NCI-H2081 treated with DMSO at 0.1 percent for 48 hours (cell line): ENCODE measurements around the gene HERC4.
"Not testable (repeated sequence)": the region's sequence is repeated elsewhere in the genome, so short reads cannot be mapped to it uniquely, and the experiment has no call there.

Experiments
- DNase-seq: peaks from one replicate; lab custom pipeline; 2025; lab: John Stamatoyannopoulos, UW

Gene HERC4

DNA sequence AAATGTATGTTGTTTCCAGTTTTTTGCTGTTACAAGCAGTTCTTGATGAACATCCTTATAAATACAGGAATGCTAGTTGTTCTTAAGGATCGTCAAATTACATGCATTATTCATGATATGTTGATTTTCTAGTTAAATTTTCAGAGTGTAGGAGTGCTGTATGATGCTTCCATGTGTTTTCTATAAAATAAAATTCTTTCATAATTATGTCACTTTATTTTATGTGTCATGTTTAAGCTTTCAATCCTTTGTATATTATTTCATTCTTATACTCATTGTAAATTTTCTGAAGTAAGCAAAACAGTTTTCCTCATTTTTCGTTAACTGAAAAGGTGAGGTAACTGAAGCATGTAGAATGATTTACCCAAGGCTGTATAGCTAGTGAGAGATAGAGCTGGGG is 17.4 kb upstream of the HERC4 start:
- no peak for DNase-seq

DNA sequence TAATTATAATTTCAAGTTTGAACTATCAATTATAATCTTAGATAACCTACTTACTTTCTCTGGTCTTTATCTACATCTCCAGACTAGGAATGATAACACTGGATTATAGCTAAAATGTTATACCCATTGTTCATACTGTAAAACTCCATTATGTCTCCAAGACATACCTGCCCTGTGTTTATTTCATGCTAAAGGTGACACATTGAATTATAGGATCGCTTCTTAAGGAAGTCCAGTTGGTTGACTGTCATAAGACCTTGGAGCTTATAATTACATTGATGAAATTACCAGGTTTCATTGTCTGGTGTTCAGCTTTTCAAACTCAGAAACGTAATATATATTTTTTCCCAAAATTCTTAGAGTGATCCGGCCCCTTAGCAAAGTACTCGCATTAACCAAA is 15.5 kb upstream of the HERC4 start:
- DNase-seq: no peak

DNA sequence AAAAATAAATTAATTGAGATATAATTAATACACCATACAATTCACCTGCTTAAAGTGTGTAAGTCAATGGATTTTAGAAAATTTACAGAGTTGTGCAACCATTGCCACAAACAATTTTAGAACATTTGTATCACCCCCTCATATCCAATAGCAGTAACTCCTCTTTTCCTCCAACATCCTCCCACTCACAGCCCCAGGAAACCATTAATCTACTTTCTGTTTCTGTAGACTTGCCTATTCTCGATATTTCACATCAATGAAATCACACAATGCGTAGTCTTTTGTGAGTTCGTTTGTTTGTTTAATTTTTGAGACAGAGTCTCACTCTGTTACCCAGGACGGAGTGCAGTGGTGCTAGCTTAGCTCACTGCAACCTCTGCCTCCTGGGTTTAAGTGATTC is 13.7 kb upstream of the HERC4 start:
- DNase-seq: no peak

DNA sequence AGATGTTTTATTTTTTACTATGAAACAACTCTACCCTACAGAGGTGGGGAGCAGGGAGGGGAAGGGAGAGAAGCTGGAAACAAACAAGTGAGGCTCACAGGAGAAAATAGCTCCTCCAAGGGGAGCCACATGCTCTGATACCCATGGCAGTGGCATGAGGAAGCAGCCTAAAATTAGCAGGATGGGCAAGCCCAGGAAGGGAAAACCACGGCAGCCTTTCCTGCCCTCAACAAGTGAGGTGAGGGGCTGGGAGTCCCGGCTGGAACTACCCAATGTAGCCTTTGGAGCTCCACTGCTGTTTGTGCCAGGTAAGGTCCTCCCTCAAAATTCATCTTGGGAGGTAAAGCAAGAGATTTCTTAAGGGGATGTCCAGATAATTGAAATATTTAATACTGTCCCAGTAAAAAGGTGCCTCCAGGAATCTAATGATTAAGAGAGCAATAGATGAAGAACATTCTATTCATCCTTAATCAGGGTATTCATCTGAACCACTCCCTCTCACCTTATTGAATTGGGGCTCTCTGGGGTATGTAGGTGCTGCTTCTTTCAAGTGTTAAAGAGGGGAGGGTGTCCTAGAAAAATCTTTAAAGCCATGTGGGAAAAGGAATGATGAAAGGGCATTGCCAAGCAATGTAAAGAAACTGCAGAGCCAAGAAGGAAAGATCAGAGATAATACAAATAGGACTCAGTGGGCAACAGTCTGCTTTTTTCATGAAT is 12.8 kb upstream of the HERC4 start:
- DNase-seq: no peak

DNA sequence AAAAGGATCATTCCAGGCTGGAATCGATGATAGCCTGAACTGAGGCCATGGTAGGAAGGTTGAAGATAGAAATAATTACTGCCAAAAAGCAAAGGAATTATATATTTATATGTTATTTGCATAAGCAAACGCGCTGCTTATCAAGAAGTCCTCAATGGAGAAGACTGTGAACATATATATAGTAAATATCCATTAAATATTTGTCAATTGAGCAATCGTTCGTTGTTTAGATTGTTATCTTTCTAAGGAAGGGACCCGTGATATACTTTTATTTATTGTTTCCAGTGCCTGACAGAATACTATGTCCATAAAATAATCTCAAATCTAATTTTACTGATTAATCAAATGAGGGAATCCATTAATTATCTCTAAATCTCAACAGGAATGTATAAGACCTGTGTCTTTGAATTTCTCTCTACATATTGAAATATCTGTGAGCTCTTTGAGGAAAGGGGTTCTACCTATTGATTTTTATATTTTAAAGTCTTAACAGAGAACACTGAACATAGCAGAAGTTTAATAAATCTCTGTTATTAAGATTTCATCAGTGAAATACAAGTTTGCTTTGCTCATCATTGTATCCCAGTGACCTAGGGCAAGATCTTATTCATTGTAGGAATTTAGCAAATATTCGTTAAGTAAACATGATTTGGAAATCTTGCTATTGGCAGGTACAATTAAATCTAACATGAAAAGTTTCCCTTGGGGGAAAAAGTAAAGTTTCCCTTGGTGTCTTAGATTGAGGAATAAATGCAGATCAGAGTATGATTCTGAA is 12.0 kb upstream of the HERC4 start:
- DNase-seq: no peak

DNA sequence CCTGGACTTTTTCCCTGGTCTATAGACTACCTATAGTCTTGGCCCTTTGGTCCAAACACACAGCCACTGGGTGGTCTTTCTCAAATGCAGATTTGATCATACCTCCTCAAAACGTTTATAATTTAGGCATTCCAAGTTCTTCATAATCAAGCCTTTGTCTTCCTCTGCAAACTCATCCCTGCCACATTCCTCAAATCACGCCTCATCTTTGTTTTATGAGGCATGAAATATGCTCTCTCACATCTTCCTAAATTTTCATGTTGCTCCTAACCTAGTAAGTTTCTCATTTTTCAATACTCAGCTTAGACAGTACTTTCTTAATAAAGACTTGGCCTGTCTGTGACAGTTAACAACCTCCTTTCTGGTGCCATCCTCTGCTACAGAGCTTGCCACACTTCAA is 10.9 kb upstream of the HERC4 start:
- DNase-seq: no peak

DNA sequence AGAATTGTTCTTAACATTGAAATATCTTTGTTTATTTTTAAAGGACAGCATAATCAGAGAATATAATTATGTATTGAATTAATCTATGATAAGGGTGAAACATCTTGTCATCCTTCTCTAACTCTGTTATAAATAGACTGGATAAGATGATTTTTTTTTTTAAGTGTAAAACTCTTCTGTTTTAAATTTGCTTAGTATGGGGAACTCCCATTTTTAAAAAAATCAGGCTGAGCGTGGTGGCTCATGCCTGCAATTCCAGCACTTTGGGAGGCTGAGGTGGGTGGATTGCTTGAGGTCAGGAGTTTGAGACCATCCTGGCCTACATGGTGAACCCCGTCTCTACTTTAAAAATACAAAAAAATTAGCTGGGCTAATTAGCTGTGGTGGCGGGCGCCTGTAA is 9.4 kb upstream of the HERC4 start:
- DNase-seq: no peak

DNA sequence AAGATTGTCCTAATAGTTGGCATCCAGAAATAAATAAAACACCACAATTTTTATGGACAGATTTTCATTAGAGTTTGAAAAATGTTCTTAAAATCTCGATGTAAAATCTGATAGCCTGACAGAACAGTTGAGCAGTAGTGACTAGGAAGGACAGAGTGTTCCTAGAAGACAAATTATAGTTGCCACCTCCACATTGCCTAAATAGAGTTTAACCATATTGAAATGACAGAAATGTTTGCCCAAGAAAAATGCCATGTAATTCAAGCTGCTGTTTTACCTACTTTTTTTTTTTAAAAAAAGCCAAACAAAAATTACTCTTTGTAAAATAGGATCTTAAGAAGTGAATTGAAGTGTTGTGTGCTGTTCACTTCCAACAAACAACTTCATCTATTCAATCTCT is 8.9 kb upstream of the HERC4 start:
- DNase-seq: no peak

DNA sequence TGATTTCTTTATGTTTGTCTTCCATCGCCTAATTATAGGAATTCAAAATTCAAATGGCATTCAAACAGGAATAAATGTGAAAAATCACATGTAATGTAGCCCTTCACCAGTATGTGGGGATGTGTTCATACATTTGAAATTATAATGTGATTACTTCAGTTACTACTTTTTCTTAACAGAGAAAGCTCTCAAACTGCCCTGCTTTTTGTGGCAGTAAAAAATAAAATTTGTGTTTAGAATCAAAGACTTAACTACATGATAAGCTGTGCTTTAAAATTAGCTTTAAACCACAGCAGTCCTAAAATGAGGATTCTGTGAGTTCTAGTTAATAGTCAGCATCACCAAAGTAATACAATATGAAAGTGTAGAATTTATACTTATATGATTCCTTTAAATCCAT is 7.8 kb upstream of the HERC4 start:
- DNase-seq: no peak

DNA sequence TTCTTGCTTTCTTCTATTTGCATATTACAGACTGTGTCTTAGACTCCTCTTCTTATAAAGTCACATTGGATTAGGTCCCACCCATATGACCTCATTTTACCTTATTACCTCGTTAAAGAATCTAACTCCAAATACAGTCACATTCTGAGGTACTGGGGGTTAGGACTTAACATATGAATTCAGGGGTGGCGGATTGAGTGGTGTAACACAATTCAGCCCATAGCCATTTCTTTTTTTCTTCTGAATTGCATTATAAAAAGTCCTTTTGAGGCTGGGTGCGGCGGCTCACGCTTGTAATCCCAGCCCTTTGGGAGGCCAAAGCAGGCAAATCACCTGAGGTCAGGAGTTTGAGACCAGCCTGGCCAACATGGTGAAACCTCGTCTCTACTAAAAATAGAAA is 6.8 kb upstream of the HERC4 start:
- no peak for DNase-seq

DNA sequence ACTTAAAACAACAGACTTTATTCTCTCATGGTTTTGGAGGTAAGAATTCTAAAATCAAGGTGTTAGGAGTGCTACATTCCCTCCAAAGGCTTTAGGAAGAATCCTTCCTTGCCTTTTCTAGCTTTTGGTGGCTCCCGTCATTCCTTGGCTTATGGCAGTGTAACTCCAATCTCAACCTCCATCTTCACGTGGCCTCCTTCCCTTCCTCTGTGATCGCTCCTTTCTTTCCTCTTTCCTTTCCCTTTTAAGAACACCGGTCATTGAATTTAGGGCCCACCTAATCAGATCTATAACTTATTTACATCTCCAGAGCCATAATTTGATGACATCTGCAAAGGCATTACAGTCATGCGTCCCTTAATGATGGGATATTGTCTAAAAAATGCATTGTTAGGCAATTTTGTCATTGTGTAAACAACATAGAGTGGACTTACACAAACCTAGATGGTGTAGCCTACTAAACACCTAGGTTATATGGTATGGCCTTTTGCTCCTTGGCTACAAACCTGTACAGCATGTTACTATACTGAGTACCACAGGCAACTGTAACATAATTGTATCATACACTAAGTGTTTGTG is 5.9 kb upstream of the HERC4 start:
- no peak for DNase-seq

DNA sequence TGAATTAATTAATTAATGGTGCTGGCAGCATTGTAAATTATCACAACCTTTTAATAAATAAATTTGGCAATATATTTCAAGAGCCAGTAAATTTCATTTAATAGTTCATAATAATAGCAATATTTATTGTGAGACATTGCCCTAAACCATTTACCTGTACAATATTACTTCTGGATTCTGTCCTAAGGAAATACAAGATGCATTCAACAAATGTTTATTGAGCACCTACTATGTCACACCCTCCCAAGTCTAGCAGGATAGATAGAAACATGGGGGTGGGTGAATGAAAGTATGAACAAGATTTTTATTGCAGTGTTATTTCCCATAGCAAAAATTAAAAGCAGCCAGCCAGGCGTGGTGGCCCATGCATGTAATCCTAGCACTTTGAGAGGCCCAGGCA is 4.4 kb upstream of the HERC4 start:
- DNase-seq: no peak

DNA sequence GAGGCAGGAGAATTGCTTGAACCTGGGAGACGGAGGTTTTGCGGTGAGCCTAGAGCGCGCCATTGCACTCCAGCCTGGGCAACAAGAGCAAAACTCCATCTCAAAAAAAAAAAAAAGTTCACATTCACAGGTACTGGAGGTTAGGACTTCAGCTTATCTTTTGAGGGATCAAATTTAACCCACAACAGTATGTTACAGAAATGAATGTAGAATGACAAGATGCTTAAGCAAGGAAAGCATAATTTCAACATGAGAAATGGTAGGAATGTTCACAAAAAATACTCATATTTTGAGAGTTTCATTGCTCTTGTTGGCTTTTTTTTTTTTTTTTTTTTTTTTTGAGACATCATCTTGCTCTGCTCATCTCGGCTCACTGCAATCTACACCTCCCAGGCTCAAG is 1.9 kb upstream of the HERC4 start:
- DNase-seq: no peak

DNA sequence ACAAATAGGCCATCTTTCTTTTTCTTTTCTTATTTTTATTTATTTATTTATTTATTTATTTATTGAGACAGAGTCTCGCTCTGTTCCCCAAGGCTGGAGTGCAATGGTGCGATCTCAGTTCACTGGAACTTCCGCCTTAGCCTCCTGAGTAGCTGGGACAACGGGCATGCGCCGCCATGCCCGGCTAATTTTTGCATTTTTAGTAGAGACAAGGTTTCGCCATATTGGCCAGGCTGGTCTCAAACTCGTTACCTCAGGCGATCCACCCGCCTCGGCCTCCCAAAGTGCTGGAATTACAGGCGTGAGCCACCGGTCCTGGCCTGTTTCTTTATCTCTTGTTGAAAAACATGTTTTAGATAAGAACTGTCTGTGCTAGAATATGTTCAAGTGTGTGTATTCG is 998 bp upstream of the HERC4 start:
- not testable (repeated sequence) for DNase-seq

DNA sequence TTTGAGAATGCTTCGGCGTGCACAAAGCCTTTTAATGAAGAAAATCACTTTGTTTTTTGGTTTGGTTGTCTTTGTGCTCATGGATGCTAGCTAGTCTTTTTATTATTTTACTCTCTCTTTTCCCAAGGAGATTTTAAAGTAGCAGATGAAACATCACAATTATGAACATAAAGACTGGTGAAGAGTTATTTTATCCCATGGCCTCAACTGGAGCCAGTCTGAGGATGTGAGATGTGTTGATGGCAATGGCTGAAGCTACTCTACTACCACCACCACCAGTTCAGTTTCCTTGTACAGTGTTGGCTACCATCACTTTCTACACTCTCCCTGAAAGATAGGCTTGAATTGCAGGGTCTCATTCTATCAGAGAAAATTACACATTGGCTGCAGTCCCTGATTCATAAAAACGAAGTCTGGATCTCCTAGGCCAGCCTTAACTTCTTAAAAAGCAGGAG is 494 bp upstream of the HERC4 start:
- no peak for DNase-seq

DNA sequence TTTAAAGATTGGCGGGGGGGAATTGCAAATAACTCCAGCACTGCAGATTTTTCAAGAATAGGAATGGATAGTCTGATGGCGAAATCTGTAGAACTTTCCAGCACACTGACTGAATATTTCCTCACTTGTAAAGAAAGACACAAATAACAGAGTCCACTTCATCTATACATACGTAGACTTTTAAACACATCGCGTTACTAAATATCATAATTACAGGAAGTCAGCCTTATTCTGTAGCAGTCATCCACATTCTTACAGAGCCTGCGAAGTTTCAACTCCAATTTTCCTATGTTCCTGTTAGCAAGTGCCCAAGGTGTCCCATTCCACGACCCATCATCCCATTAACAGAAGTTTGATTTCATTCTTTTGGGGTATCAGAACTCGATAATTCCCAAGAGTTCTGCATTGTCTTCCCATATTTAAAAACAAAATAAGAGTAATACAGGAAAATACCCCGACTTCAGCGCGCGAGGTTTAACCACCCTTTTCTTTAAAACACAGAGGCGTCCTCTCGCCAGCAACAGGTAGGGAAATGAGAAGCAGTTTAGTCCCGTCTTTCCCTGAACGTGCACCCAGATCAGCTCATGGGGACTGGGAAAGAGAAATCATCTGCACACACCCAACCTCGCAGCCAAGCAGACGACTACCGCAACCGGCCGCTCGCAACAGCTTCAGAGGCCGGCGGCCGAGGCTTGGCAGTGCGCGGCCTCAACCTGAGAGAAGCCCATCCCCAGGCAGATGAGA is 880 bp downstream of the HERC4 start:
- DNase-seq: no peak

DNA sequence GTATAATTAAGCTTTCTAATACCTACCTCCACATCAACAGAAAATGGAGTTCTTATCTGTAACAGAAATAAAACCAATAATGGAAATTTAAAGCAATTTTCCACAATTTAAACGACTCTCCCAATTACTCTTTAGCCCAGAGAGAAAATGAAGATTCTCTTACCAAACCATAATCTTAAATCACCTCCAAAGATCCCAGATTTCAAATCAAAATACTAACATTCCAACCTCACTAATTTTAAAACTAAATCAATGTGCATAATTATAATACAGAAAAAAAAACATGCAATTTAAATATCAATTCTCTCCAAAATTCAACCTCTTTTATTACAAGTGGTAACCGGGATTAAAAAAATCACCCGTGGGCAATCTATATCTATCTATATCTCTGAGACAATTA is 1.5 kb downstream of the HERC4 start:
- DNase-seq: no peak

DNA sequence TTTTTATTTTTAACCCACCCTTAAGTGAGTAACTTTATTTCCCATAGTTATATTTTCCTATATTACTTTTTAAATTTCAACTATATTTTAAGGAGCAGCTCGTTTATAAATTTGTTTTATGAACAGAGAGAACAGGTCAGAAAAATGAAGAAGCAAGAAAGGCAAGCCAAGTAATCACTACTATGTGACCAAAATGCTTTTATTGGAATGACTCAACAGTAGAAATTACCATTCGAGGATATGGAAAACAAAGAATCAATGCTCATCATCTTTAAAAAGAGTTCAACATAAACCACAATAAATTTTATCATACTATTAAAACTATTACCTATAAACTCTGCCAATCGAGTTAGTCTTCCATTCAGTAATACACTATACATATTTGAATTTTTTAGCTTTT is 7.6 kb downstream of the HERC4 start:
- no peak for DNase-seq

DNA sequence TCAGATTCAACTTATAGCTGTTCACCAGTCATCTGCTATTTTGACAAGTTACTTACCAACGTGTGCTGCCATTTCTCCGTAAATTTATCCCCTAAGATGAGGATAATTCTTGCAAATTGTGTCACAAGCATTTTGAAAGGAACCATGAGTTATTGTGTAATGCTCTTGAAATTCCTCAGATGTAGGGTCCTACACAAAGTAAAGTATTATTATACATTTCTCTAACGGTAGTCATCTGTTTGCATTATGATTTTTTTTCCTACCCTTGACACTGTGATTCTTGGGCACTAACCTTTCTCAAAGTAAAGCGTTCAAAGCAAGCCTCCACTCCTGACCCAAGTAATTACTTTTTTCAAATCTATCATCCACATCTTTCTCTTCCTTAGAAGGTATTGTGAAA is 8.1 kb downstream of the HERC4 start:
- no peak for DNase-seq

DNA sequence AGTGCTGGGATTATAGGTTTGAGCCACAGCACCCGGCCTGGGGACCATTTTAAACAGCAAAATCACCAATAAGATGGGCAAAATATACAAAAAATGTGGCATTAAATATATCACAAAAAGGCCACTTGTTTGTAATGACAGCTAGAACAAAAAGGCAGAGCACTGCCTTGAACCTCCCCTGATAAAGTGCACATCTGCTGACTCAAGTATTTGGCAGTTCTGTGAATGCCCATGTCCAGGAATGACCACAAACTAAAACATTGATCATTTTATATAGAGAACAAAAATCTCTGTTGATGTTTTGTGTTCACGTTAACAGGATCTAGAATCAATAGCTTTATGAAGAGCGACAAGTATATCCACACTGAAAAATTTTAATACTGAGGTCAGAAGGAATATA is 21.5 kb downstream of the HERC4 start:
- no peak for DNase-seq

DNA sequence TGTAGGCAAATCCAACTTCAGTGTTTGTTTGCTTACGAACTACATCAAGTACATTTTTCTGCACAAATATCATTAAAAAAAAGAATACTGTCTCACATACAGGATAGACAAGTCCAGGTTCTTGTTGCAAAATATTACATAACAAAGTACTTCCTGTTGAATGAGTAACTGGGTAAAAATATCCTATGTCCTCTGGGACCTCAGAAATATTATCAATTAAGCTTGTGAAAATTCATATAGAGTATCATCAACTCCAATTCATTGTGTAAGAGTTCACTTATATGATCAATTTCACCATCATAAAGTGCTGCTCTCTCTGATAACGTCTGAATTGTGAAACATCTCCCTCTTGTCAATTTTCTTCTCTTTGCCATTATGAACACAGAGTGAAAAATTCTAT is 22.6 kb downstream of the HERC4 start:
- no peak for DNase-seq

DNA sequence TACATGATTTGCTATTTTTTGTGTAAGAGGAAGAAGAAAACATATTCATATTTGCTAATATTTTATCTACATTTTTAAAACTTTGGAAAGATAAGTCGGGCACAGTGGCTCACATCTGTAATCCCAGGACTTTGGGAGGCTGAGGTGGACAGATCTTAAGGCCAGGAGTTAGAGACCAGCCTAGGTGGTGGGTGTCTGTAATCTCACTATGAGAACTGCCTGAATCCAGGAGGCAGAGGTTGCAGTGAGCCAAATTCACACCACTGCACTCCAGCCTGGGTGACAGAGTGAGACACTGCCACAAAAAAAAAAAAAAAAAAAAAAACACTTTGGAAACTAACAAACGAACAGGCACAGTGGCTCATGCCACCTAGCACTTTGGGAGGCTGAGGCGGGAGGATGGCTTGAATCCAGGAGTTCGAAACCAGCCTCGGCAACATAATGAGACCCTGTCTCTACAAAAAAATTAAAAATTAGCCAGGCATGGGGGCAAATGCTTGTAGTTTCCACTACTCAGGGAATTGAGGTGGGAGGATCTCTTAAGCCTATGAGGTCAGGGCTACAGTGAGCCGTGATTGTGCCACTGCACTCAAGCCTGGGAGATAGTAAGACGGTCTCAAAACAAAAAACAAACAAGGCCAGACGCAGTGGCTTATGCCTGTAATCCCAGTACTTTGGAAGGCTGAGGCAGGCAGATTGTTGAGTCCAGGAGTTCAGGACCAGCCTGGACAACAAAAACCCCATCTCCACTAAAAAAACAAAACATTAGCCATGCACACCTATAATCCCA is 25.6 kb downstream of the HERC4 start:
- no peak for DNase-seq
